Measurements from ENCODE around the gene ABCD4.
A peak's percentile ranks its signal among the peaks of the same experiment; 100 is the strongest.

The ABCD4 gene

DNA sequence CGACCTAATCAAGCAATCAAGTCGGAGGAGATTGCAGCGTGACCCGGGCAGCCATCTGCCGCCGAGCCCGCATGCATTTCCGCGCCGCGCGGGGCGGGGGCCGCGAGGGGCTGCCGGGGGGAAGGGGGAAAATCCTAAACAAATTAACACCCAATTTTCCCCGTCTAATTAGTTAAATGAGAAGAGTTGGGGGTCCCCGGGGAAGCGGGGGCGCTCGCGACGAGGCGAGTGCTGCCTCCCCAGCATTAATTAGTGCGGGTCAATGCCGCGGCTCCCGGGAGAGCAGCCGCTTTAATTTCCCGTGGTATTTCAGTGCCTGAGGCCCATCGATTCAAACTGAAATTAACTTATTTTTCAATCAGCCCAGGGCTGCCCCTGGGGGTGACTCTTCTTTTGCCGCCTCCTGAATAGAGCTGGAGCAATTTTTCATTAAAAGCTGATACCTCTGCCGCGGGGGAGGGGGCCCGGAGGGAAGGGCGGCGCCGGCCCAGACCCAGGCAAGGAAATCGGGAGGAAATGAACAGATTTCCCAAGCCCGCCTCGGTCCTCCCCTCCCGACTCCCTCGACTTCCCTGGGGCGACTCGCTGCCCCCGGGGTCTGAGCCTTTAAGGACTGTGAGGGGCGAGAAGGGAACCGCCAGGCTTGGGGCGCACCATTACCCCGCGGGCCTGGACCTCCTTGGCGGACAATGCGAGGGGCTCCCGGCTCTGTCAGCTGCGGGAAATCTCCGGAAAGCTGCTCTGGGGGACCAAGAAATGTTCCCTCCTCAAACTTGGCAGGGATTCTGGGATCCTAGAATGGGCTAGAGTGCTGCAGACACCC, 44.6 kb downstream of the ABCD4 start:
- no peak for DNase-seq

DNA sequence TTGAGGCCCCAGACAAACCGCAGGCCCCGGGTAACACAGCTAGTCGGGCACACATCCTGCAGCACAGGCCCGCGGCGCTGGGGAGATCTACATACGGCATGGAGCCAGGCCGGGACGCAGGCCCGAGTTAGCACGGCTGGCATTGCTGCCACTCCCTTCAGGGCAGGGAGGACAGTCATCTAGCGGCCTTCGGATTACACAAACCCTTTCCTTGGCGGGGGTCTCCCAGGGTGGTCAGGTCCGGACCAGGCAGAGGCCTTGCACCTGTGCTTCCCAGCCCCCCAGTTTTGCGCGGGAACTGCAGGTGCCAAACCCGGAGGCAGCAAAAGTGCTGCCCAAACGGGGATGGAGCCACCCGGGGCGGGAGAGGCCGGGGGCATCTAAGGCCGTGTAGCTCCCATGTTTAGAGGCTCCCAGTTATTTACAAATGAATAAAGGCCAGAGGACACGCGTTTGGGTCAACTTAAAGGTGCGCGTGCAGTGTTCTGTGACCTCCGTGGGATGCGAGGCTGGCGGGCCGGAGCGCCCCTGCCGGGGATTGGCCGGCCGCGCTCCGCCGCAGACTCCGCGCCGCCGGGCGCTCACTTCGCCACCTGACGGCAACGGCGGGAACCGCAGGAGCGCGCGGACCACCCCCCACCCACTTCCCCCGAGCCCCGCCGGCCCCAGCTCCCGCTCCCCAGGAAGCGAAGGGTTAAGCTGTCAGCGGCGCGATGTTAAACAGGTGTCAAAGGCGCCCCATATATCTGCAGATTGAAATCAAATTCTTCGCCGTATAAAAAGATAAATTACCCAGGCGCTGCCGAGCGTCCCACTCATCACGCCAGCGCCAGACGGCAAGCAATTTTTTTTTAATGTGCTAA, 45.4 kb downstream of the ABCD4 start:
- DNase-seq, result peak; percentile 74

DNA sequence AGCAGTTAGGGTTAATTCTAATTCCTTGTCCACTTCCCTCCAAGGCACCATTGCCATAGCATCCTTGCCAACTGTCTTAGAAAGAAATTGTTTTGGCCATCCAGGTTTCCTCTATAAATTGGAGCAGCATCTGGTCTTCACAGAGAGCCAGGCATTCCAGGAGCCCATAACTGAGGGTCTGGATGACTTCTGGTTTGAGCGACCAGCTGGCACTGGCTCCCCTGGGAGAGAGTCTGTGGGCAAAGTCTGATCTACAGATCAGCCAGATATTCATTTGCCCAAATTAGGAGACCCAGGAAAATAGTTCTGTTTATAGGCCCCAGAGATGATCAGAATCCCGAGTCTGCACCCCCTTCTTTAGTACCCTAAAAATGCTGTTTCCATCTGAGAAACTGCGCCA, 47.5 kb downstream of the ABCD4 start:
- DNase-seq, result no peak

DNA sequence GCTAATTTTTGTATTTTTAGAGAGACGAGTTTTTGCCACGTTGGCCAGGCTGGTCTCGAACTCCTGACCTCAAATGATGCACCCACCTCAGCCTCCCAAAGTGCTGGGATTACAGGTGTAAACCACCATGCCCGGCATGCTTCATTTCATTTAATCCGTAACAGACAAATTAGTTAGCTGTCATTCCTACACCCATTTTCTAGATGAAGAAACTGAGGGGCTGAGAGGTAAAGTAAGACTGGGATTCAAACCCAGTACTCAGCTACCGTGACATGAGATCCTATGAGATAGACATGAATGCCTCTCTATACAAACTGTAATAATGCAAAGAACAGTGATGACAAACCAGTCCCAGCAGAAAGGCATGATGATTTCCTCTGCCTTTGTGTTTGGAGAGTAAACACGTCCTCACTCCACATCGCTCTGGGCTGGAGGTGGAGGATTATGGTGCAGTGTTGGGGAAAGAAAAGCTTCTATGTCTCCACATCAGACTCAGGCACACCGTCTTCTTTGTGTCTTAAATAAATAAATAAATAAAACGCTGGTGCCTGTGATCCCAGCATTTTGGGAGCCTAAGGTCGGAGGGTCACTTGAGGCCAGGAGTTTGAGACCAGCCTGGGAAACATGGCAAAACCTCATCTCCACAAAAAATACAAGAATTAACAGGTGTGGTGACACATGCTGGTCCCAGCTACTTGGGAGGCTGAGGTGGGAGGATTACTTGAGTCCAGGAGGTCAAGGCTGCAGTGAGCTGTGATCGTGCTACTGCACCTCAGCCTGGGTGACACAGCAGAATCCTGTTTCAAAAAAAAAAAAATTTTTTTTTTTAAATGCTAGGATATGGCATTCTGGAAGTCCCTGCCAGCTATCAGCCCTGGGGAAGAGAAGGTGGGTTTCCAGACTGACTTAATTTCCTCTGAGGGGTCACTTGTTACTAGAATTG, 53.0 kb downstream of the ABCD4 start:
- no peak for DNase-seq

- DNase-seq, result no peak
Observed at GRCh38 chr14:74248017-74248416, 54.7 kb downstream of the ABCD4 start.

DNA sequence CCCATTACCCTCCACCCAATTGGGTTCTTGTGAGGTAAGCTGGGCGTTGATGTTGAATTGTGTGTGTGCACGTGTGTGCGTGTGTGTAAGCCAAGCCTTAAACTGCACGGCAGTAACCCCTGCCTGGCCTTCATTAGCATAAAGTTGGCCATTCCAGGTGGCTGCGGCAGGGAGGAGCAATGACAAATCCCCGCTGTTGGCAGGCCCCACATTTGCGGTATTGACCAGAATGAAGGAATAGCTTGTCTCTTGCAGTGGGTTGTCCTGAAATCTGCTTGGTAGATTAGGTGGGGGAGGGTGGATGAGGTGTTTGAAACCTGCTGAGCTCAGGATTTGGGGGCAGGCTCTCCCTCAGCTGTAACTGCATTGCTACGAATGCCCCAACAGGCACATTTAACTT, 56.2 kb downstream of the ABCD4 start:
- DNase-seq, result no peak

DNA sequence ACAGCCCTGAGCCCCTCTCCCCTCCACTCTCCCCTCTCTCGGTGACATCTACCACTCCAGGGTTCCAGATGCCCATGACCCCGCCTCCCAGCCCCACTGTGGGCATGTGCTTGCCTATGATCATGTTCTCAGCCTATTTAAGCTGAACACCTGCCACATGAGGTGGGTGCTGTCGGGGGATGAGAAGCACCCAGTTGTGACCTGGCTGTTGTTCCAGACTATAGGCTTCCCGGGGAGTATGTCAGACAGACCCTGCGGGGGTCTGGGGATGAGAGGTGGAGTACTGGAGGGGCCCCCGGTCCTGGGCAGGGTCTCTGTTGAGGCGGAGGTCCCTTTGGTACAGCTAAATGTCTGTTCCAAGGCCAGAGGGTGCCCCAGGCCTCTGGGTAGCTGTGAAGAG, 57.4 kb downstream of the ABCD4 start:
- DNase-seq, result peak; percentile 7

- DNase-seq, result no peak
Observed at GRCh38 chr14:74244115-74244514, 58.6 kb downstream of the ABCD4 start.

DNA sequence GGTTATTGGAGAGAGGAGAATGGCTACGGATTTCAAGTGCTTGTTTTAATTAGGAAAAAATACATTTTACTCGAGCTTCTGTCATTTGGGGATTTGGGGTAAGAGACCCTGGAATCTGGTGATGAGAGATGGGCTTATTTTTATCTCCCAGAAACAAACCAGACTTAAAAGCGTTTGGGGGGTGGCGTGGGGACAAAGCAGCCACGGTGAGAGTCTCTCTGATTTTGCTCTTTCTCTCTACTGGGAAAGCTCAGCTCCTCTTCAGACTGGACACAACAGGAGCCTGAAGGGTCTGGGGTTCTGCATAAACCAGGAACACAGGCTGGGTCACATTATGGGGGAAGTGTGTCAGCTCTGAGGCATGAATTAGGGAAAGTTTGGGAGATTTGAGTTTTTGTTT, 59.7 kb downstream of the ABCD4 start:
- no peak for DNase-seq

- no peak for DNase-seq
Observed at GRCh38 chr14:74242780-74243042, 60.0 kb downstream of the ABCD4 start.

- DNase-seq, result no peak
Observed at GRCh38 chr14:74242021-74242779, 60.5 kb downstream of the ABCD4 start.

- no peak for DNase-seq
Observed at GRCh38 chr14:74241652-74242017, 61.1 kb downstream of the ABCD4 start.

GRCh38 chr14:74240794-74241651, 61.7 kb downstream of the ABCD4 start:
- no peak for DNase-seq

DNA sequence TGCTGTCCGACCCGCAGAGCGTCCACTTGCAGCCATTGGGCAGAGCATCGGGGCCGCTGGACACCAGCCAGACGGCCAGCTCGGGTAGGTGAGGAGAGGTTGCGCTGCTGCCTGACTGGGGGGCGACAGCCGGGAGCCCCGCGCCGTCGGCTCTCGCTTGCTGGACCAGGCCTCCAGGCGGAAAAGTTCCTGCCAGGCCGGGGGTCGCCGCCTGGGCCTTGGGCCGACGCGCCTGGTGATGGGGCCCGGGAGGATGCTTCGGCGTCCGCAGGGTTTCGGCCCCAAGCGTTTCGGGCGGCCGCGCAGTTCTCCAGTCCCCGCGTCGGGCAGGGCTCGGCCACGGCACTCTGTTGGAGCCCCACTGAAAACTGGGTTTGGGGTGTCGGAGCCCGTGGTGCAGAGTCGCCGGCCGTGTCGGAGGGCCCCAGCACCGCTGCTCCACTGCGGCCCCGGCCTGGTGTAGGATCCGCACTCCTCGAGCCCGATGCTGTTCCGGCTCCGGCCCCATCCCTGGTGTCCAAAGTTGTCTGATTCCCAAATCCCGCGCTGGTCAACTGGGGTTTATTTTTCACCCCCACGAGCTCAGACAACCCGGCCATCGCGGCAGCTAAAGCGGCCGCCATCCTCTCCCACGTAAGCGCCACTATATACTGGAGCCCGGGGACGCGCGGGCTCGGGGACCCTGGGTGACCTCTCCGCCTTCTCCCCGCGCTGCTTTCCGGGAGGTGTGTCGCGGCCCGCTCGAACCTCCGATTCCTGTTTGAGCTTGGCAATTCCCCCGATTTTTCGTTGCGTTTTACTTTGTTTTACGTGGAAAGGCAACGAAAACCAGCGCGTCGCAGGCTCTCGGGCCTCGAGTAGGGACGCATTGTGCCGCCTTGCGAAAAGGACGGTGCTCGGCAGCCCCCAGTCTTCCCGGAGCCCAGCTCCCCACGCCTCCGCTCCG, 62.6 kb downstream of the ABCD4 start:
- peak; percentile 9 for DNase-seq

DNA sequence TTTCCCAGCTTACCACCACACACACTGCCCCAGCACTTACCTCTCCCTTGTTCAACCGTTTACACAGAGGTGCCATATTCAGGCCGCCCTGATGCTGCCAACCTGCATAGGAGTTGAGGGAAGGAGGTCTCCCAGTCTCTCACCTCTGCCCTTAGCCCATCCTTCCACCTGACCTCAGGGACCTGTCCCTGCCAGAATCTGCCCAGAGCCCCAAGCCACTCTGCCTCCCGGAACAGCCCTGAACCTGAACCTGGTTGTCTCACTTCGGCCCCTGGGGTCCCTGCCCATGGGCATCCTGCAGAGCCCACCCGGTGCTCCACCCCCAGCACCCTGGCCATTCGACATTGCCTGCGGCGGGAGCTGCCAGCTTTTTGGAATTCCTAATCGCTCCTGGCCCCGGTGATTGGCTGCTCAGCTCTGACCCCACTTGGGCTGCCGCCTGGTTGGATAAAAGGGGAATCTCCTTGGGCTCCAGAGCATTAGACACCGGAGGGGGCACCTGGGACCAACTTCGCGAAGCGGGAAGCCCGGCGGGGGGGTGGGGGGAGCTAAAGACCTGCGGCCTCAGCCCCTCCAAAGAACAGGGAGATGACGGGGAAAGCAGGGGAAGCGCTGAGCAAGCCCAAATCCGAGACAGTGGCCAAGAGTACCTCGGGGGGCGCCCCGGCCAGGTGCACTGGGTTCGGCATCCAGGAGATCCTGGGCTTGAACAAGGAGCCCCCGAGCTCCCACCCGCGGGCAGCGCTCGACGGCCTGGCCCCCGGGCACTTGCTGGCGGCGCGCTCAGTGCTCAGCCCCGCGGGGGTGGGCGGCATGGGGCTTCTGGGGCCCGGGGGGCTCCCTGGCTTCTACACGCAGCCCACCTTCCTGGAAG, 63.5 kb downstream of the ABCD4 start, which contains the start of gene VSX2:
VSX2 (plus strand) TSS at position 476 of the 874 bp plus-strand sequence; CDS start at position 589, 113 bp downstream.
- DNase-seq, result no peak

DNA sequence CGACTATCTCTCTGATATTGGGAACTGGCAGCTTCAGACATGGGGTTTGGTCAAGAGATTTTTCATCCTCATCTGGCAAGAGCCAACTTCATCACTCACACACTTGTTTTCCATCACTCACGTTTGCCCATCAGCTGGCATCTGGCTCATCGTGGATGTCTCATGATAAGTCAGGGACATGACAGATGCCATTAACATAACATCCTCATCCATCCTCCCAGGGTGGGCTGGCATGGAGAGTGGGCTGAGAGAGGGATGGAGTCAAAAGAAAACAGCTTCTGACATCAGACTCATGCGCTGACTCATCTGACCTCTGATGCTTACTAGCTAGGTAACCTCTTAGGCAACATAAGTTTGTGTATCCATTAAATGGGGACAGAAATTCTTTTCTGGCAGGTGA, 65.3 kb downstream of the ABCD4 start:
- no peak for DNase-seq
